Glutamatergic neuron (in vitro differentiated cells): ENCODE results near the gene POC1A. TPM values are rescaled to one million over a fixed set of nuclear protein-coding genes. Genes with fewer than 3 reads are reported as not detected.
"Not testable (repeated sequence)": the region's sequence is repeated elsewhere in the genome, so short reads cannot be mapped to it uniquely, and the experiment has no call there.

Experiments used
- DNase-seq: peaks from one replicate; pipeline ENCODE4 v3.0.0; 2022
- H3K27ac Mint-ChIP-seq: one replicate; pipeline ENCODE4 v1.8.0; 2020; ENCODE audit warnings: mild to moderate bottlenecking, mixed read lengths, inconsistent platforms; ENCODE audit not compliant: unreplicated experiment
- H3K27me3 Mint-ChIP-seq: one replicate; pipeline ENCODE4 v1.8.0; 2020; ENCODE audit warnings: mild to moderate bottlenecking, moderate library complexity, mixed read lengths, inconsistent platforms; ENCODE audit not compliant: unreplicated experiment
- H3K36me3 Mint-ChIP-seq: one replicate; pipeline ENCODE4 v1.8.0; 2020; ENCODE audit warnings: mild to moderate bottlenecking, mixed read lengths, inconsistent platforms; ENCODE audit not compliant: unreplicated experiment
- H3K4me1 Mint-ChIP-seq: one replicate; pipeline ENCODE4 v1.8.0; 2020; ENCODE audit warnings: mild to moderate bottlenecking, low read depth, mixed read lengths, inconsistent platforms; ENCODE audit not compliant: unreplicated experiment
- H3K4me3 Mint-ChIP-seq: one replicate; pipeline ENCODE4 v1.8.0; 2020; ENCODE audit warnings: mild to moderate bottlenecking, mixed read lengths, inconsistent platforms; ENCODE audit not compliant: unreplicated experiment
- H3K9me3 Mint-ChIP-seq: one replicate; pipeline ENCODE4 v1.8.0; 2020; ENCODE audit warnings: mild to moderate bottlenecking, moderate library complexity, mixed read lengths, inconsistent platforms; ENCODE audit not compliant: unreplicated experiment
- CTCF ChIP-seq: fragments of 200-600 bp; sonication (generic); IDR thresholded peaks from one replicate; pipeline ENCODE4 v1.5.0; 2021; ENCODE audit not compliant: partially characterized antibody, unreplicated experiment
- total RNA-seq: library from RNA; stranded (reverse); fragmentation: NEBNext Ultra II Directional; extraction: Animal tissue kit (Norgen Biotek cat#: 25700); gene quantifications from one replicate; pipeline ENCODE4 v1.2.1, GENCODE V29; 2021; ENCODE audit not compliant: unreplicated experiment

Gene POC1A
- total RNA-seq, 1 donor from 2014 or later: 3.2 TPM

GRCh38 chr3:52047295-52047960 is 106.8 kb downstream of the POC1A start:
- no peak overlapping the region for H3K27ac Mint-ChIP-seq
- TF ChIP-seq CTCF: no peak
- peaks cover 14% of the 10 kb centered on the region for H3K4me1 Mint-ChIP-seq
- peaks cover 4% of the 10 kb centered on the region for H3K27me3 Mint-ChIP-seq
- H3K4me3 Mint-ChIP-seq: no peak overlapping the region
- H3K9me3 Mint-ChIP-seq: peaks cover 3% of the 10 kb centered on the region
- no peak for DNase-seq
- H3K36me3 Mint-ChIP-seq: no peaks in the 10 kb centered on the region

GRCh38 chr3:52046902-52047239 is 107.4 kb downstream of the POC1A start:
- Mint-ChIP-seq H3K36me3 (no peaks in the 10 kb centered on the region), H3K27ac (no peak overlapping the region), H3K4me3 (peak overlapping the region; percentile 1), H3K9me3 (peaks cover 5% of the 10 kb centered on the region), H3K4me1 (peaks cover 14% of the 10 kb centered on the region), H3K27me3 (peaks cover 4% of the 10 kb centered on the region)
- DNase-seq: no peak
- TF ChIP-seq CTCF: no peak

- Mint-ChIP-seq H3K4me1 (peaks cover 16% of the 10 kb centered on the region), H3K27ac (no peak overlapping the region), H3K36me3 (no peaks in the 10 kb centered on the region), H3K9me3 (peaks cover 5% of the 10 kb centered on the region), H3K4me3 (peak overlapping the region; percentile 1), H3K27me3 (peaks cover 6% of the 10 kb centered on the region)
- TF ChIP-seq CTCF: no peak
- no peak for DNase-seq
Observed at GRCh38 chr3:52046186-52046901, 107.9 kb downstream of the POC1A start.

GRCh38 chr3:52044869-52045619 is 109.2 kb downstream of the POC1A start:
- TF ChIP-seq CTCF: no peak
- Mint-ChIP-seq H3K9me3 (peaks cover 5% of the 10 kb centered on the region), H3K4me3 (no peak overlapping the region), H3K4me1 (peaks cover 22% of the 10 kb centered on the region), H3K27me3 (peaks cover 7% of the 10 kb centered on the region), H3K27ac (peak overlapping the region; percentile 55), H3K36me3 (no peaks in the 10 kb centered on the region)
- no peak for DNase-seq

- H3K4me1 Mint-ChIP-seq: peaks cover 22% of the 10 kb centered on the region
- H3K27me3 Mint-ChIP-seq: peaks cover 7% of the 10 kb centered on the region
- no peak overlapping the region for H3K4me3 Mint-ChIP-seq
- DNase-seq: no peak
- H3K27ac Mint-ChIP-seq: no peak overlapping the region
- H3K9me3 Mint-ChIP-seq: peaks cover 5% of the 10 kb centered on the region
- H3K36me3 Mint-ChIP-seq: no peaks in the 10 kb centered on the region
- no peak for TF ChIP-seq CTCF
Observed at GRCh38 chr3:52043750-52044149, 110.5 kb downstream of the POC1A start.

- not testable (repeated sequence) for H3K36me3 Mint-ChIP-seq, H3K27ac Mint-ChIP-seq, DNase-seq, H3K4me3 Mint-ChIP-seq, H3K27me3 Mint-ChIP-seq, H3K9me3 Mint-ChIP-seq
- H3K4me1 Mint-ChIP-seq: peaks cover 22% of the 10 kb centered on the region
Observed at GRCh38 chr3:52043039-52043438, 111.2 kb downstream of the POC1A start.
